ENCODE results near the gene CLDN20. TPM values are rescaled to one million over a fixed set of nuclear protein-coding genes. Genes with fewer than 3 reads are reported as not detected.
A peak's percentile ranks its signal among the peaks of the same experiment; 100 is the strongest.

Gene CLDN20
- total and polyA plus RNA-seq, 9 donors = 0.12 to 1.2 (median 0.60) TPM; not detected in 2

DNA sequence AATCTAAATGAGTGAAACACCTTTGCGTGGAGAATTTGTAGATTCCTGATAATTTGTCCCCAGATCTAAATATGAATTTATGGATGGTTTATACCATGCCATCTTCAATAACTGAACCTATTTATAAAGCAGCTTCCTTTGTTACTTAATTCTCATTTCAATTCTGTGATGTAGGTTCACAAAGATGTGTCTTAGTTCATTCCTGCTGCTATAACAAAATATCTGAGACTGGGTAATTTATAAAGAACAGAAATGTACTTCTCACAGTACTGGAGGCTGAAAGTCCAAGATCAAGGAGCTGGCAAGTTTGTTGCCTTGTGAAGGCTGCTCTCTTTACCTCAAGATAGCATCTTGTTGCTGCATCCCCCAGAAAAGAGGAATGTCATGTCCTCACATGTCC, 52.6 kb downstream of the CLDN20 start:
- Histone ChIP-seq H3K27ac (ENCODE audit: low read length) (no peak overlapping the region), H3K4me3 (ENCODE audit: low read length) (no peak overlapping the region), H3K36me3 (ENCODE audit: control insufficient read depth, insufficient read depth, low read length) (no peaks in the 10 kb centered on the region), H3K27me3 (ENCODE audit: control insufficient read depth, insufficient read depth, low read length) (no peaks in the 10 kb centered on the region), H3K9me3 (replicated peaks; ENCODE audit: control insufficient read depth, low read depth, low read length) (no peaks in the 10 kb centered on the region), H3K4me1 (ENCODE audit: control insufficient read depth, insufficient read depth, low read length) (no peaks in the 10 kb centered on the region)
- DNase-seq = no peak
- WGBS (ENCODE audit: insufficient coverage) = no CpG with 5 or more reads among the region's 1 CpG

DNA sequence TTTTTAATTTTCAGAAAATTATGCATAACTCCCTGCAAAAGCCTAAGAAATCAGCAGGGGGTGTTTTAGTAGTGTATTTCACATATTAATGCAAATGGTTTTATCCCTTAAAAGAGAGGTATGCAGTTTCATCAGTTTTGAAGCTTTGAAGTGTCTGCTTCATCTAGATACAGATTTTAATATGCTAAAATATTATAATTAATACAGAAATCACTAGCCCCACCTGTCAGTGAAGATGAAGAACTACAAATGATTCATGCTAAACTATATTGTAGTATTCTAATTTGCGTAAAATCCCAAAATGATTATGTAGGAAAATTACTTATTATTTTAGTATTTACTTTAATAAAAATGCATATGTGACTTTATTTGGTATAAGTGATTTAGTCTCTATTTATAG, 53.4 kb downstream of the CLDN20 start:
- WGBS (ENCODE audit: insufficient coverage) = no CpG with 5 or more reads among the region's 1 CpG
- no peak for DNase-seq
- Histone ChIP-seq H3K4me1 (ENCODE audit: control insufficient read depth, insufficient read depth, low read length) (no peaks in the 10 kb centered on the region), H3K4me3 (ENCODE audit: low read length) (no peak overlapping the region), H3K9me3 (replicated peaks; ENCODE audit: control insufficient read depth, low read depth, low read length) (no peaks in the 10 kb centered on the region), H3K27me3 (ENCODE audit: control insufficient read depth, insufficient read depth, low read length) (no peaks in the 10 kb centered on the region), H3K27ac (ENCODE audit: low read length) (no peak overlapping the region), H3K36me3 (ENCODE audit: control insufficient read depth, insufficient read depth, low read length) (no peaks in the 10 kb centered on the region)

DNA sequence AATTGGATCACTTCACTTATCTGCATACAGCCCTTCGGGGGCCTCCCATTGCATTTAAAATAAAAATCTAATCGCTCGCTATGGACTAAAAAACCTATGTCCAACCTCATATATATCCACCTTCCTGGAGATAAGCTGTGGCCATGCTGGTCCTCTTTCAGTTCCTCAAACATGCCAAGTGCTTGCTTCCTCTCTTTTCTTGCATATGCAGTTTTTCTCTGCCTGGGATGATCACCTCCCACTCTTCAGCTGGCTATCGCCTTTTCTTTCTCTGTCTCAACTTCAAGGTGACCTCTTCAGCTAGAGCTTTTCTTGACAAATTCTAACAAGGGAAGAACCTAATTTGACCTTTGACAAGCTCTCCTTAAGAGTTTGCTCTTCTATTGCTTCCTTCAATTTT, 56.1 kb downstream of the CLDN20 start:
- Histone ChIP-seq H3K27ac (ENCODE audit: low read length) (no peak overlapping the region), H3K27me3 (ENCODE audit: control insufficient read depth, insufficient read depth, low read length) (no peaks in the 10 kb centered on the region), H3K9me3 (replicated peaks; ENCODE audit: control insufficient read depth, low read depth, low read length) (no peaks in the 10 kb centered on the region), H3K4me3 (ENCODE audit: low read length) (no peak overlapping the region), H3K4me1 (ENCODE audit: control insufficient read depth, insufficient read depth, low read length) (no peaks in the 10 kb centered on the region), H3K36me3 (ENCODE audit: control insufficient read depth, insufficient read depth, low read length) (no peaks in the 10 kb centered on the region)
- 78% methylated on average over 4 of the region's 4 CpGs for WGBS (ENCODE audit: insufficient coverage)
- DNase-seq = peak; percentile 19

DNA sequence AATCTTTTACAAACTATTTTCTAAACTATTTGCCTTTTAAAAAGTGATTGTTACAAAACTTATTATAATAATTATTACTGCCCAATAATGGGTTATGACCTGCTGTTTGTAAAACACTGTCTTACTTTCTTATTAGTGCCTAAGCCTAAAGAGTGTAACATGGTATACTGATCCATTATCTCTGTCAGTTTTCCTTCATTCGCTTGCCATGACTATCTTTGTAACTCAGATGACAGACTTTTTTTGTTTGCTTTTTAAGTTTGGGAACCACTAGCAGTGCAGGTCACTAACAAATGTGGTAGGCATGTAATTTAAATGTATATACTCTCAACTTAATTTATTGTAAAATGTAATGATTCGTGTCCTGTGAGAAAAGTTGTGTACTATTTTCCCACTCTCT, 60.4 kb downstream of the CLDN20 start:
- H3K4me3 ChIP-seq (ENCODE audit: low read length) = no peak overlapping the region
- H3K9me3 ChIP-seq (replicated peaks; ENCODE audit: control insufficient read depth, low read depth, low read length) = no peaks in the 10 kb centered on the region
- H3K27ac ChIP-seq (ENCODE audit: low read length) = no peak overlapping the region
- no peaks in the 10 kb centered on the region for H3K27me3 ChIP-seq (ENCODE audit: control insufficient read depth, insufficient read depth, low read length)
- no CpG with 5 or more reads among the region's 2 CpGs for WGBS (ENCODE audit: insufficient coverage)
- no peak for DNase-seq
- no peaks in the 10 kb centered on the region for H3K36me3 ChIP-seq (ENCODE audit: control insufficient read depth, insufficient read depth, low read length)
- H3K4me1 ChIP-seq (ENCODE audit: control insufficient read depth, insufficient read depth, low read length) = no peaks in the 10 kb centered on the region

DNA sequence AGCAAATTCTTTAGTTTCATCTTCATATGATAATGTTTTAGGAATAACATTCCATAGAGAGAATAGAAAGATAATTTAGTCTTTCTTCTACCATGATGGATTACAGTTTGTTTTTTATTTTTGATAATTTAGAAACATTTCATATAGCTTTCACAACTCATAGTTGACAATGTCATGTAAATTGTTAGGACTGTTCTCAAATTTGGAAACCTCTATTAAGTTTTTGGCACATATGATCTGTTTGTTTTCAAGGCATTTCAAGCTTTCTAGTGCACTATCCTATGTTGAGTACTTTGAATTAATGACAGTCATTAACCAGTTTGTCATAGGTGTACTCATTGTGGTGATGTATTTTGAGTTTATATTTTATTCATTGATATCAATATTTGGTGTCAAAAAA, 61.2 kb downstream of the CLDN20 start:
- no peaks in the 10 kb centered on the region for H3K9me3 ChIP-seq (replicated peaks; ENCODE audit: control insufficient read depth, low read depth, low read length)
- no peaks in the 10 kb centered on the region for H3K36me3 ChIP-seq (ENCODE audit: control insufficient read depth, insufficient read depth, low read length)
- H3K4me1 ChIP-seq (ENCODE audit: control insufficient read depth, insufficient read depth, low read length) = no peaks in the 10 kb centered on the region
- H3K4me3 ChIP-seq (ENCODE audit: low read length) = no peak overlapping the region
- no peak for DNase-seq
- no peak overlapping the region for H3K27ac ChIP-seq (ENCODE audit: low read length)
- H3K27me3 ChIP-seq (ENCODE audit: control insufficient read depth, insufficient read depth, low read length) = no peaks in the 10 kb centered on the region

DNA sequence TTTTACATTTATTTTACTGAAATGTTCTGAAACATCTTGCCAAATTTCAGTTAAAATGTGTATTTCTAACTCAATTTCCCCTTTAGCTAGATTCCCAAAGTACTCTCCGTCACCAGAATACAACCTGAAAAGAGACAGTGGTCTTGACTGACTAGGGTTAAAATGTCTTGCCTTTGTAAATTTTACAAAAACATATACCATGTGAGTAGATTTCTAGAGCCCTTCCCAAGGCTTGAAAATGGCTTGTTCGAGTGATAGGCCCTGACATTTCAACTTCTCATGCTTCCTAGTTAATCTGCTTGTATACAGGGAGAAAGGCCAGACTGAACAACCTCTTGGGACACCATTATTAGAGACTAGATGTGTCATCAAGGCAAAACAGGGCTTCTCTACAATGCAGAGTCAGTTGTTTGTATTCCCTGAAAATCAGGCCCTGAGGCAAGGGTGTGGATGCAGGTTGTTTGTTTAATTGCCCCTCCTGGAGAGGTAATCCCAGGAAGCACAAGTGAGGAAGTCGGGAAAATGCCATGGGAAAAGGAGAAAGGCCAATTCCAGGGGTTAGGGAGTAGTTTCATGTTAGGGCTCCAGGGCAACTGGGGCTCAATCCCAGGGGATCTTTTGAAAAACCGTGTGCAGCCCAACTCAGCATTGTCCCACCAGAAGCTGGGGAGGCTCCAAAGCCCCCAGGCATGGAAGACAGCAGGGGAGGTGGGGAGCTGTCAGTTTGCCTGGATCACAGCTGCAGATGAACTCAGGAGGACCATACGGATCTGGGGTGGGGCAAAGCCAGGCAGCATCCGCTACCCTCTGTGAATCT, 62.1 kb downstream of the CLDN20 start:
- DNase-seq = no peak
- no peaks in the 10 kb centered on the region for H3K4me1 ChIP-seq (ENCODE audit: control insufficient read depth, insufficient read depth, low read length)
- WGBS (ENCODE audit: insufficient coverage) = 31% methylated on average over 2 of the region's 6 CpGs
- H3K27me3 ChIP-seq (ENCODE audit: control insufficient read depth, insufficient read depth, low read length) = no peaks in the 10 kb centered on the region
- no peaks in the 10 kb centered on the region for H3K36me3 ChIP-seq (ENCODE audit: control insufficient read depth, insufficient read depth, low read length)
- no peaks in the 10 kb centered on the region for H3K9me3 ChIP-seq (replicated peaks; ENCODE audit: control insufficient read depth, low read depth, low read length)
- H3K27ac ChIP-seq (ENCODE audit: low read length) = no peak overlapping the region
- H3K4me3 ChIP-seq (ENCODE audit: low read length) = no peak overlapping the region

Other genes starting within 250 kb of the CLDN20 start
- 14.8 TPM for gene TFB1M, start 50.5 kb downstream of the CLDN20 start, total RNA-seq
- gene TFB1M, start 50.5 kb downstream of the CLDN20 start, polyA plus RNA-seq (ENCODE audit: insufficient read depth in 1 of 8, insufficient read length in 8 of 8, low replicate concordance in 1 of 8) = 10 to 100 TPM in 6 of 8 donors, 1 to 10 TPM in 2; 9.1 to 15.9 (median 11.3) TPM
- not detected for gene NOX3, start 191.8 kb downstream of the CLDN20 start, total RNA-seq
- not detected for gene NOX3, start 191.8 kb downstream of the CLDN20 start, polyA plus RNA-seq (ENCODE audit: insufficient read depth in 1 of 8, insufficient read length in 8 of 8, low replicate concordance in 1 of 8)